HFFc6 (cell line): ENCODE measurements around the gene PTPRN2. TPM values are rescaled to one million over a fixed set of nuclear protein-coding genes. Genes with fewer than 3 reads are reported as not detected.

Experiments used
- DNase-seq: peaks from one replicate; pipeline ENCODE4 v3.0.0-alpha.2; 2018
- H3K27ac Mint-ChIP-seq: 2 replicates; pipeline ENCODE4 v1.8.0; 2020; ENCODE audit warnings: mild to moderate bottlenecking, mixed read lengths
- H3K27me3 Mint-ChIP-seq: 2 replicates; pipeline ENCODE4 v1.8.0; 2021; ENCODE audit warnings: mild to moderate bottlenecking, moderate library complexity, mixed read lengths; ENCODE audit not compliant: insufficient read depth
- H3K36me3 Mint-ChIP-seq: 2 replicates; pipeline ENCODE4 v1.8.0; 2021; ENCODE audit warnings: low read depth, mixed read lengths
- H3K4me1 Mint-ChIP-seq: 2 replicates; pipeline ENCODE4 v1.8.0; 2020; ENCODE audit warnings: low read depth, mixed read lengths
- H3K4me3 Mint-ChIP-seq: 2 replicates; pipeline ENCODE4 v1.8.0; 2020; ENCODE audit warnings: mild to moderate bottlenecking, moderate library complexity, mixed read lengths
- H3K9me3 Mint-ChIP-seq: 2 replicates; pipeline ENCODE4 v1.8.0; 2020; ENCODE audit warnings: mild to moderate bottlenecking, mixed read lengths
- total RNA-seq, 6 experiments: library from RNA; stranded (reverse); fragmentation: NEBNext Ultra II Directional; extraction: Animal tissue kit (Norgen Biotek cat#: 25700); gene quantifications; 2 replicates in 1 of 6; 3 replicates in 5 of 6; pipeline ENCODE4 v1.2.3, GENCODE V29; 2021
- TF ChIP-seq, protein P1 (sequence below): fragments of 200-600 bp; sonication (generic); IDR thresholded peaks from 2 replicates; pipeline ENCODE4 v1.5.0; 2021; ENCODE audit warnings: antibody characterized with exemption, mild to moderate bottlenecking

PTPRN2 gene
- total RNA-seq, 6 experiments from 2014 or later = 0.05 to 0.27 (median 0.23) TPM

- peaks cover 42% of the 10 kb centered on the region for H3K9me3 Mint-ChIP-seq
- H3K27me3 Mint-ChIP-seq = peaks cover 8% of the 10 kb centered on the region; the same call in 1 of the 2 replicates
- peaks cover 4% of the 10 kb centered on the region; the same call in 1 of the 2 replicates for H3K36me3 Mint-ChIP-seq
- TF ChIP-seq, protein P1, sequence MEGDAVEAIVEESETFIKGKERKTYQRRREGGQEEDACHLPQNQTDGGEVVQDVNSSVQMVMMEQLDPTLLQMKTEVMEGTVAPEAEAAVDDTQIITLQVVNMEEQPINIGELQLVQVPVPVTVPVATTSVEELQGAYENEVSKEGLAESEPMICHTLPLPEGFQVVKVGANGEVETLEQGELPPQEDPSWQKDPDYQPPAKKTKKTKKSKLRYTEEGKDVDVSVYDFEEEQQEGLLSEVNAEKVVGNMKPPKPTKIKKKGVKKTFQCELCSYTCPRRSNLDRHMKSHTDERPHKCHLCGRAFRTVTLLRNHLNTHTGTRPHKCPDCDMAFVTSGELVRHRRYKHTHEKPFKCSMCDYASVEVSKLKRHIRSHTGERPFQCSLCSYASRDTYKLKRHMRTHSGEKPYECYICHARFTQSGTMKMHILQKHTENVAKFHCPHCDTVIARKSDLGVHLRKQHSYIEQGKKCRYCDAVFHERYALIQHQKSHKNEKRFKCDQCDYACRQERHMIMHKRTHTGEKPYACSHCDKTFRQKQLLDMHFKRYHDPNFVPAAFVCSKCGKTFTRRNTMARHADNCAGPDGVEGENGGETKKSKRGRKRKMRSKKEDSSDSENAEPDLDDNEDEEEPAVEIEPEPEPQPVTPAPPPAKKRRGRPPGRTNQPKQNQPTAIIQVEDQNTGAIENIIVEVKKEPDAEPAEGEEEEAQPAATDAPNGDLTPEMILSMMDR = no peak
- H3K4me3 Mint-ChIP-seq = no peak overlapping the region
- H3K4me1 Mint-ChIP-seq = no peaks in the 10 kb centered on the region
- H3K27ac Mint-ChIP-seq = no peak overlapping the region
- DNase-seq = no peak
Measured at GRCh38 chr7:157545681-157546060, 1042.0 kb downstream of the PTPRN2 start.

DNA sequence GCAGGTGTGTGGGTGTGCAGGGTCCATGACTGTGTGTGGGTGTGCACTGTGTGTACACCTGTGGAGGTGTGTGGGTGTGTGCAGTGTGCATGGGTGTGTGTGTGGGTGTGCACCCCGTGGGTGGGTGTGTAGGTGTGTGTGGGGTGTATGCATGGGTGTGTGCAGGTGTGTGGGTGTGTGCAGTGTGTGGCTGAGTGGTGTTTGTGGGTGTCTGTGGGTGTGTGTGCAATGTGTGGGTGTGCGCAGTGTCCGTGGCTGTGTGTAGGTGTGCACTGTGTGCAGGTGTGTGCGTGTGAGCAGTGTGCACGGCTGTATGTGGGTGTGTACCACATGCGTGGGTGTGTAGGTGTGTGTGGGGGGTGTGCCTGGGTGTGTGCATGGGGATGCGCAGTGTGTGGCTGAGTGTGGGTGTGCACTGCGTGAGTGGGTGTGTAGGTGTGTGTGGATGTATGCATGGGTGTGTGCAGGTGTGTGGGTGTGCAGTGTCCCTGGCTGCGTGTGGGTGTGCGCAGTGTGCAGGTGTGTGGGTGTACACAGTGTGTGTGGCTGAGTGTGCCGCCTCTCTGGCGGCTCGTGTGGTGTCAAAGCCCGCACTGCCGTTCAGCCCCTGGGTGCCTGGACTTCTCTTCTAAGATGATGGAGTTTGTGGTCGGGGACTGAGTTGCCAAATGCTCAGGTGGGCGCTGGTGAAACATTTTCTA is 1042.5 kb downstream of the PTPRN2 start:
- Mint-ChIP-seq H3K27ac (no peak overlapping the region), H3K27me3 (peaks cover 8% of the 10 kb centered on the region; the same call in 1 of the 2 replicates), H3K4me3 (no peak overlapping the region), H3K36me3 (peaks cover 4% of the 10 kb centered on the region; the same call in 1 of the 2 replicates), H3K4me1 (no peaks in the 10 kb centered on the region), H3K9me3 (peaks cover 40% of the 10 kb centered on the region)
- TF ChIP-seq, protein P1 = no peak
- DNase-seq = no peak

- DNase-seq = no peak
- Mint-ChIP-seq H3K27me3 (peaks cover 4% of the 10 kb centered on the region; the same call in 1 of the 2 replicates), H3K27ac (no peak overlapping the region), H3K9me3 (peaks cover 33% of the 10 kb centered on the region), H3K4me1 (no peaks in the 10 kb centered on the region), H3K4me3 (no peak overlapping the region), H3K36me3 (no peaks in the 10 kb centered on the region; the same call in 1 of the 2 replicates)
- TF ChIP-seq, protein P1 = no peak
Measured at GRCh38 chr7:157544226-157544625, 1043.4 kb downstream of the PTPRN2 start.

DNA sequence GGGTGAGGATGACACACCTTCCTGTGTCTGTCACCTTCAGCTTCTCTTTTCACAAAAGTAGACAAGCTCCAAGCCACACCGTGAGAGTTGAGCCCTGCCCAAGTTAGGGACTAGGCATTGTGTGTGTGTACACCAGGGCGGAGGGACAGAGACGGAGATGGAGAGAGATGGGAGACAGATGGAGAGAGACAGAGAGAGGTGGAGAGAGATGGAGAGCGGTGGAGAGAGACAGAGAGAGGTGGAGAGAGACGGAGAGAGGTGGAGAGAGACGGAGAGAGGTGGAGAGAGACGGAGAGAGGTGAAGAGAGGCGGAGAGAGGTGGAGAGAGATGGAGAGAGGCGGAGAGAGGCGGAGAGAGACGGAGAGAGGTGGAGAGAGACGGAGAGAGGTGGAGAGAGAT is 1043.8 kb downstream of the PTPRN2 start:
- Mint-ChIP-seq H3K27ac (no peak overlapping the region), H3K36me3 (no peaks in the 10 kb centered on the region; the same call in 1 of the 2 replicates), H3K4me3 (no peak overlapping the region), H3K9me3 (peaks cover 33% of the 10 kb centered on the region), H3K27me3 (peaks cover 5% of the 10 kb centered on the region; the same call in 1 of the 2 replicates), H3K4me1 (no peaks in the 10 kb centered on the region)
- TF ChIP-seq, protein P1 = no peak
- no peak for DNase-seq

DNA sequence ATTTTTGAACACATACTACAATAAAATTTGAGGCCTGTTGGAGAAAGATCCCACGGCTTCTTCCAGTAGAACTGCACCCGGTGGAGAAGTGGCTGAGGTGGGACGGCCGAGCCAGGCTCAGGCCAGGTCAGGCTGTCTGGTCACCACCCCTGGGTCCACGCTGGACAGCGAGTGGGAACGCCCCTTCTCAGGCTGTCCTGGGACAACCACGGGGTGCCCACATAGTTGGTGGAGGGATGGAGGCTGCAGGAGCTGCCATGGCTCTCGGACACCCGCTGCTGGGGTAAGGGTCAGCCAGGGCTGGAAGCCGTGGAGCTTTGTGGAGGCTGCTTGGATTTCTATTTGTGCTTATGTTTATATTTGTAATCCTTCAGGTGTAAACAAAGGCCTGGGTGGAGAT is 1044.3 kb downstream of the PTPRN2 start:
- Mint-ChIP-seq H3K4me1 (no peaks in the 10 kb centered on the region), H3K9me3 (peaks cover 33% of the 10 kb centered on the region), H3K27ac (no peak overlapping the region), H3K4me3 (no peak overlapping the region), H3K36me3 (no peaks in the 10 kb centered on the region; the same call in 1 of the 2 replicates), H3K27me3 (peaks cover 10% of the 10 kb centered on the region; the same call in 1 of the 2 replicates)
- DNase-seq = no peak
- TF ChIP-seq, protein P1 = no peak
